Prostate gland (tissue), 2 donors: ENCODE results near the gene TMEM198. TPM values are rescaled to one million over a fixed set of nuclear protein-coding genes. Genes with fewer than 3 reads are reported as not detected.

ENCODE experiments used
- DNase-seq: peaks from one replicate; pipeline ENCODE4 v3.0.0-alpha.2; 2019; ENCODE audit warnings: low spot score
- H3K27ac ChIP-seq, 2 donors: fragments of 200-600 bp; sonication (generic); 2 replicates each; pipeline ENCODE4 v1.5.1; 2017 to 2019
- H3K27me3 ChIP-seq: fragments of 200-600 bp; sonication (generic); replicated peaks from 2 replicates; pipeline ENCODE4 v1.5.1; 2019; ENCODE audit not compliant: insufficient read depth
- H3K36me3 ChIP-seq, 2 donors: fragments of 200-600 bp; sonication (generic); 1 replicate in 1 of 2; 2 replicates in 1 of 2; pipeline versions ENCODE4 v1.5.1 to v1.8.1; 2017 to 2019
- H3K4me1 ChIP-seq: fragments of 200-600 bp; sonication (generic); replicated peaks from 2 replicates; pipeline ENCODE4 v1.5.1; 2019
- H3K4me3 ChIP-seq, 2 donors: fragments of 200-600 bp; sonication (generic); 2 replicates each; pipeline ENCODE4 v1.5.1; 2017 to 2019
- H3K9me3 ChIP-seq: fragments of 200-600 bp; sonication (generic); 2 replicates; pipeline ENCODE4 v1.5.1; 2017
- POLR2A ChIP-seq: fragments of 450-650 bp; IDR thresholded peaks from one replicate; pipeline ENCODE4 v1.6.1; 2016; ENCODE audit warnings: antibody characterized with exemption, mild to moderate bottlenecking
- POLR2AphosphoS5 ChIP-seq: sonication (generic); formaldehyde crosslinking; IDR thresholded peaks from one replicate; pipeline ENCODE4 v1.6.1; 2017; ENCODE audit warnings: antibody characterized with exemption
- WGBS: methylation state at CpG from one replicate; pipeline ENCODE4 v1.1.5; 2018; 5-methylcytosine and 5-hydroxymethylcytosine counted together
- intact Hi-C: fragments of 100-400 bp; cut with DNase I; formaldehyde crosslinking; loops from one replicate; pipeline ENCODE4 v1.14.2; 2022
- total RNA-seq, 2 donors: library from RNA; depleted of rRNA; stranded (reverse); fragments of >200 nt; gene quantifications; one replicate each; pipeline ENCODE4 v1.1.0, GENCODE V29; 2016
- TF ChIP-seq, protein P1 (sequence below), 4 experiments: fragments of 200-600 bp in 2 of 4; fragments of 450-650 bp in 2 of 4; sonication (generic) in 2 of 4; IDR thresholded peaks; 1 replicate in 3 of 4; 2 replicates in 1 of 4; pipeline ENCODE4 v1.5.1; 2016 to 2019; ENCODE audit warnings: antibody characterized with exemption in 4 of 4, mild to moderate bottlenecking in 2 of 4, moderate library complexity in 2 of 4

Gene TMEM198
- total RNA-seq, 2 donors from 2014 or later: 5.7 to 11.5 TPM

- no peak for DNase-seq
- peaks cover 5% of the 10 kb centered on the region for H3K27me3 ChIP-seq
- no peaks in the 10 kb centered on the region for H3K36me3 ChIP-seq
- intact Hi-C loops: no loop called here
- TF ChIP-seq POLR2AphosphoS5 (no peak), POLR2A (no peak)
- TF ChIP-seq, protein P1, sequence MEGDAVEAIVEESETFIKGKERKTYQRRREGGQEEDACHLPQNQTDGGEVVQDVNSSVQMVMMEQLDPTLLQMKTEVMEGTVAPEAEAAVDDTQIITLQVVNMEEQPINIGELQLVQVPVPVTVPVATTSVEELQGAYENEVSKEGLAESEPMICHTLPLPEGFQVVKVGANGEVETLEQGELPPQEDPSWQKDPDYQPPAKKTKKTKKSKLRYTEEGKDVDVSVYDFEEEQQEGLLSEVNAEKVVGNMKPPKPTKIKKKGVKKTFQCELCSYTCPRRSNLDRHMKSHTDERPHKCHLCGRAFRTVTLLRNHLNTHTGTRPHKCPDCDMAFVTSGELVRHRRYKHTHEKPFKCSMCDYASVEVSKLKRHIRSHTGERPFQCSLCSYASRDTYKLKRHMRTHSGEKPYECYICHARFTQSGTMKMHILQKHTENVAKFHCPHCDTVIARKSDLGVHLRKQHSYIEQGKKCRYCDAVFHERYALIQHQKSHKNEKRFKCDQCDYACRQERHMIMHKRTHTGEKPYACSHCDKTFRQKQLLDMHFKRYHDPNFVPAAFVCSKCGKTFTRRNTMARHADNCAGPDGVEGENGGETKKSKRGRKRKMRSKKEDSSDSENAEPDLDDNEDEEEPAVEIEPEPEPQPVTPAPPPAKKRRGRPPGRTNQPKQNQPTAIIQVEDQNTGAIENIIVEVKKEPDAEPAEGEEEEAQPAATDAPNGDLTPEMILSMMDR (IDR thresholded peaks at IDR 0.05): no peak
- peaks cover 3% of the 10 kb centered on the region for H3K4me1 ChIP-seq
- no peaks in the 10 kb centered on the region for H3K9me3 ChIP-seq
- H3K4me3 ChIP-seq: no peak overlapping the region
- no peak overlapping the region for H3K27ac ChIP-seq
- WGBS: 29% methylated on average over 6 of the region's 6 CpGs
These were observed 16.8 kb upstream of the TMEM198 start for GRCh38 chr2:219527076-219527394.

DNA sequence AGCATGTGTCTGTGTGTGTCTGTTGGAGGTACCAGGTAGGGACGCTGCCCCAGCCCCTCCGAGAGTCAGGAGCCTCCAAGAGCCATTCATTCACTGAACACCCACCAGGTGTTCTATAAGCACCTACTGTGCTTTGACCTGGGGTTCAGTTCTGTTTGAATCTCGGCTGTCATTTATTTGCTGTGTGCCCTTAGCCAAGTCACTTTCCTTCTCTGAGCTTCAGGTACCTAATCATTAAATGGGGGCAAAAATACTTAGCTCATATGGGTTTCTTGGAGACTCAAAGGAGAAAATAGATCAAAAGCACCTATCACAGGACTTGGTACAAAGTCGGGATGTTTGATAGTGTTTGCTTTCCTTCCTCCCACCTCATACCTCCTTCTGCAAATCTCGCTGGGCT, 16.4 kb upstream of the TMEM198 start:
- no peak for DNase-seq
- Histone ChIP-seq H3K36me3 (no peaks in the 10 kb centered on the region), H3K27me3 (peaks cover 5% of the 10 kb centered on the region), H3K4me3 (no peak overlapping the region), H3K9me3 (no peaks in the 10 kb centered on the region), H3K4me1 (peaks cover 1% of the 10 kb centered on the region), H3K27ac (no peak overlapping the region)
- intact Hi-C loops: no loop called here
- WGBS: 58% methylated on average over 5 of the region's 5 CpGs
- TF ChIP-seq POLR2AphosphoS5 (no peak), POLR2A (no peak)
- TF ChIP-seq, protein P1 (IDR thresholded peaks at IDR 0.05): no peak

DNA sequence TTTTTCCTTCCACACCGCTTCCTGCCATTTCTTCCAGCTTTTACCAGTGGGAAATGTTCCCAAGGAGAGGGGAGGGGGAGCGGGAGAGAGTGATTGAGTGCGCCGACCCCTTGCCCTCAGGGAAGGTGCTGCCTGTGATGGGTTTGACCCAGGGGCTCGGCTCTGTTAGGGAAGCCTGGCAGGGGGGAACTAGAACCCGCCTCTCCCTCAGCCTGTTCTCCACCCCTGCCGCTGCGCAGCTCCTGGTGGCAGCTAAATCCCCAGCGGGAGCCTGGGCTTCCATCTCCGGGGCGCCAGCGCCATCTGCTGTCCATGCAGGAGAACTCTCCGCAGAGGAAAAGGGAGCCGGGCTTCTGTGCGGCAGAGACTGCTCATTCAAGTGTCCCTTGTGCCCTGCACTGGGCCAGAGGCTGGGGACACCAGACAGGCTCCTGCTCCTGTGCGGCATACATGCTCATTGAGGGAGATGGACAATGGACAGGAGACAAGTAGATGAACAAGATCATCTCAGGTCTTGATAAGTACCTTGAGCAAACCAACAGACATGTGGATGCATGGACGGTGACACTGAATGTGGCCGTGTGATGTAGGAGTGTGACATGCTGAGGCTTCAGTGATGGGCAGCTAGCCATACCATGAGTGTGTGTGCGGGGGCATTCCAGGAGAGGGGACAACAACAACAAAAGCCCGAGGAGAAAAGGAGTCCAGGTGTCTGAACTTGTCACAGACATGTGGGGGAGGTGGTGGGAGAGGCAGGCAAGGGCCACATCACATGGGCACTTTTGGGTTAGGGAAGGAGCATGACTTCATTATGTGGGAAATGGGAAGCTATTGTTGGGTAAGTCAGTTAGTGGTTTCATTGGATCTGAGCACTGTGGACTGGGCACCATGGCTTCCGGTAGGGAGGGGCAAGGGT, 13.5 kb upstream of the TMEM198 start:
- TF ChIP-seq POLR2AphosphoS5 (peak; percentile 68), POLR2A (no peak)
- TF ChIP-seq, protein P1 (IDR thresholded peaks at IDR 0.05): peak; percentile 90 to 100 (median 97)

DNA sequence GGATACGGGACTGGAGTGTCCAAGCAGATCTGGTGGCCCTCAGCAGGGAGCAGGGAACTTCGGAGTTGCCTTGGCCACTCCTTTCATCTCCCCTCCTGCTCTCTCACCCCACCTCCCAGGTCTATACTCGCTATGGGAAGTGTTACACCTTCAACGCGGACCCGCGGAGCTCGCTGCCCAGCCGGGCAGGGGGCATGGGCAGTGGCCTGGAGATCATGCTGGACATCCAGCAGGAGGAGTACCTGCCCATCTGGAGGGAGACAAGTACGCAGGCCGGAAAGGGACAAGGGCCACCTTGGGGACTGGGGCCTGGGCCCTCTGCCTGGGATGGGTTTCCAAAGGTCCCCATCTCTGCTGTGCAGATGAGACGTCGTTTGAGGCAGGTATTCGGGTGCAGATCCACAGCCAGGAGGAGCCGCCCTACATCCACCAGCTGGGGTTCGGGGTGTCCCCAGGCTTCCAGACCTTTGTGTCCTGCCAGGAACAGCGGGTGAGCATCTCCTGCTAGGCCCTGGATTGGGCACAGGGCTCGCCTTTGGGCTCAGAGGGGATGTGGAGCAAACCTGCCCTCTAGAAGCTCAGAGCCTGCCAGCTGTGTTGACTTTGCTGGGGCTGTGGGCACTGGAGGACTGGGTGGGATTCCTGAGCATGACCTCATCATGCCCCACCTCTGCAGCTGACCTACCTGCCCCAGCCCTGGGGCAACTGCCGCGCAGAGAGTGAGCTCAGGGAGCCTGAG, 12.0 kb upstream of the TMEM198 start:
- Histone ChIP-seq H3K27ac (no peak overlapping the region), H3K36me3 (no peaks in the 10 kb centered on the region), H3K4me3 (no peak overlapping the region), H3K9me3 (no peaks in the 10 kb centered on the region), H3K4me1 (no peaks in the 10 kb centered on the region), H3K27me3 (no peaks in the 10 kb centered on the region)
- WGBS: 88% methylated on average over 19 of the region's 20 CpGs
- no peak for DNase-seq
- intact Hi-C loops: loop anchor here (10.0 kb wide), 1 partner anchor 237 kb away; no protein-coding TSS in a partner anchor
- TF ChIP-seq, protein P1 (IDR thresholded peaks at IDR 0.05): no peak

More for the DNA sequence above, 13.5 kb upstream of the TMEM198 start:
- H3K4me3 ChIP-seq: no peak overlapping the region
- intact Hi-C loops: loop anchor here (10.0 kb wide), 1 partner anchor 236 kb away; no protein-coding TSS in a partner anchor
- no peak overlapping the region for H3K27ac ChIP-seq
- WGBS: 14% methylated on average over 21 of the region's 21 CpGs
- peak; percentile 74 for DNase-seq
- no peaks in the 10 kb centered on the region for H3K27me3 ChIP-seq
- H3K36me3 ChIP-seq: no peaks in the 10 kb centered on the region
- H3K9me3 ChIP-seq: no peaks in the 10 kb centered on the region
- no peaks in the 10 kb centered on the region for H3K4me1 ChIP-seq
